ENCODE results near the gene CCL16.

GRCh38 chr17:35988164-35988563 is 6.9 kb upstream of the CCL16 start:
- TF ChIP-seq SUZ12 (IDR thresholded peaks at IDR 0.05) (no peak), BHLHE40 (IDR thresholded peaks at IDR 0.05; ENCODE audit: borderline replicate concordance) (no peak), FOXM1 (IDR thresholded peaks at IDR 0.05; ENCODE audit: borderline replicate concordance) (no peak), ZNF384 (IDR thresholded peaks at IDR 0.05) (no peak), NFRKB (IDR thresholded peaks at IDR 0.05) (no peak), HDGF (IDR thresholded peaks at IDR 0.05; ENCODE audit: borderline replicate concordance) (no peak), FOXA1 (IDR thresholded peaks at IDR 0.05) (no peak), SP1 (IDR thresholded peaks at IDR 0.05) (no peak), ELF4 (IDR thresholded peaks at IDR 0.05) (no peak), FOXK2 (IDR thresholded peaks at IDR 0.05) (no peak), PKNOX1 (IDR thresholded peaks at IDR 0.05) (no peak)

All from HEK293T (cell line).